ENCODE measurements around the gene RASGEF1C. TPM values are rescaled to one million over a fixed set of nuclear protein-coding genes. Genes with fewer than 3 reads are reported as not detected.

The RASGEF1C gene
- total RNA-seq, 1 donor from 2014 or later = 0.13 TPM

GRCh38 chr5:180078348-180078747 lies 130.7 kb downstream of the RASGEF1C start:
- H3K36me3 ChIP-seq (ENCODE audit: control insufficient read depth, insufficient read depth, low read length) = no peaks in the 10 kb centered on the region
- no peak for DNase-seq (ENCODE audit: low read depth)
- TF ChIP-seq CTCF (IDR thresholded peaks at IDR 0.05; ENCODE audit: insufficient read depth, low read length, poor library complexity, severe bottlenecking) = no peak
- no peak overlapping the region for H3K4me3 ChIP-seq (ENCODE audit: low read depth, low read length)
- no peaks in the 10 kb centered on the region for H3K27me3 ChIP-seq (ENCODE audit: control insufficient read depth, insufficient read depth, low read length)

- Histone ChIP-seq H3K36me3 (ENCODE audit: control insufficient read depth, insufficient read depth, low read length) (no peaks in the 10 kb centered on the region), H3K4me3 (ENCODE audit: low read depth, low read length) (no peak overlapping the region), H3K27me3 (ENCODE audit: control insufficient read depth, insufficient read depth, low read length) (peaks cover under 1% of the 10 kb centered on the region)
- no peak for TF ChIP-seq CTCF (IDR thresholded peaks at IDR 0.05; ENCODE audit: insufficient read depth, low read length, poor library complexity, severe bottlenecking)
- no peak for DNase-seq (ENCODE audit: low read depth)
These were observed 131.3 kb downstream of the RASGEF1C start for GRCh38 chr5:180077594-180078284.

GRCh38 chr5:180075703-180076102 lies 133.3 kb downstream of the RASGEF1C start:
- Histone ChIP-seq H3K27me3 (ENCODE audit: control insufficient read depth, insufficient read depth, low read length) (peaks cover 4% of the 10 kb centered on the region), H3K36me3 (ENCODE audit: control insufficient read depth, insufficient read depth, low read length) (no peaks in the 10 kb centered on the region), H3K4me3 (ENCODE audit: low read depth, low read length) (no peak overlapping the region)
- TF ChIP-seq CTCF (IDR thresholded peaks at IDR 0.05; ENCODE audit: insufficient read depth, low read length, poor library complexity, severe bottlenecking) = no peak
- DNase-seq (ENCODE audit: low read depth) = no peak

- no peaks in the 10 kb centered on the region for H3K36me3 ChIP-seq (ENCODE audit: control insufficient read depth, insufficient read depth, low read length)
- H3K27me3 ChIP-seq (ENCODE audit: control insufficient read depth, insufficient read depth, low read length) = peaks cover 4% of the 10 kb centered on the region
- DNase-seq (ENCODE audit: low read depth) = no peak
- no peak overlapping the region for H3K4me3 ChIP-seq (ENCODE audit: low read depth, low read length)
- no peak for TF ChIP-seq CTCF (IDR thresholded peaks at IDR 0.05; ENCODE audit: insufficient read depth, low read length, poor library complexity, severe bottlenecking)
These were observed 134.5 kb downstream of the RASGEF1C start for GRCh38 chr5:180074462-180074861.

GRCh38 chr5:180072556-180072955 lies 136.5 kb downstream of the RASGEF1C start:
- Histone ChIP-seq H3K4me3 (ENCODE audit: low read depth, low read length) (no peak overlapping the region), H3K36me3 (ENCODE audit: control insufficient read depth, insufficient read depth, low read length) (no peaks in the 10 kb centered on the region), H3K27me3 (ENCODE audit: control insufficient read depth, insufficient read depth, low read length) (peaks cover 4% of the 10 kb centered on the region)
- no peak for TF ChIP-seq CTCF (IDR thresholded peaks at IDR 0.05; ENCODE audit: insufficient read depth, low read length, poor library complexity, severe bottlenecking)
- no peak for DNase-seq (ENCODE audit: low read depth)

GRCh38 chr5:180072256-180072548 lies 136.8 kb downstream of the RASGEF1C start:
- no peak for DNase-seq (ENCODE audit: low read depth)
- H3K27me3 ChIP-seq (ENCODE audit: control insufficient read depth, insufficient read depth, low read length) = peaks cover 4% of the 10 kb centered on the region
- no peaks in the 10 kb centered on the region for H3K36me3 ChIP-seq (ENCODE audit: control insufficient read depth, insufficient read depth, low read length)
- TF ChIP-seq CTCF (IDR thresholded peaks at IDR 0.05; ENCODE audit: insufficient read depth, low read length, poor library complexity, severe bottlenecking) = no peak
- H3K4me3 ChIP-seq (ENCODE audit: low read depth, low read length) = no peak overlapping the region

Data from kidney epithelial cell (primary cell).